H9 (cell line): ENCODE data around the gene C10orf88. TPM values are rescaled to one million over a fixed set of nuclear protein-coding genes. Genes with fewer than 3 reads are reported as not detected.

Source experiments
- DNase-seq: peaks from one replicate; pipeline ENCODE4 v3.0.0-alpha.2; 2017
- H2AFZ ChIP-seq: one replicate; pipeline ENCODE4 v1.6.1; 2013; ENCODE audit warnings: mild to moderate bottlenecking, low read length, control low read depth, moderate library complexity
- H2AK5ac ChIP-seq: 2 replicates; pipeline ENCODE4 v1.6.1; 2013; ENCODE audit warnings: low read length, control low read depth, mixed read lengths; ENCODE audit not compliant: insufficient read length
- H2BK120ac ChIP-seq: one replicate; pipeline ENCODE4 v1.6.1; 2013; ENCODE audit warnings: low read depth, mild to moderate bottlenecking, low read length, control low read depth, inconsistent platforms; ENCODE audit not compliant: poor library complexity, severe bottlenecking
- H2BK12ac ChIP-seq: 2 replicates; pipeline ENCODE4 v1.6.1; 2013; ENCODE audit warnings: low read length, control low read depth, mixed read lengths, low read depth; ENCODE audit not compliant: insufficient read length
- H2BK15ac ChIP-seq: 2 replicates; pipeline ENCODE4 v1.6.1; 2013; ENCODE audit warnings: low read depth, low read length, control low read depth
- H2BK20ac ChIP-seq: one replicate; pipeline ENCODE4 v1.6.1; 2013; ENCODE audit warnings: low read depth, mild to moderate bottlenecking, low read length, control low read depth, inconsistent platforms; ENCODE audit not compliant: poor library complexity, severe bottlenecking
- H2BK5ac ChIP-seq: 2 replicates; pipeline ENCODE4 v1.6.1; 2013; ENCODE audit warnings: low read length, control low read depth, mixed read lengths; ENCODE audit not compliant: insufficient read length
- H3K14ac ChIP-seq: 2 replicates; pipeline ENCODE4 v1.6.1; 2013; ENCODE audit warnings: low read length, control low read depth; ENCODE audit not compliant: insufficient read depth
- H3K18ac ChIP-seq: 2 replicates; pipeline ENCODE4 v1.6.1; 2013; ENCODE audit warnings: low read depth, mild to moderate bottlenecking, mixed read lengths, low read length, control low read depth; ENCODE audit not compliant: insufficient read length
- H3K23ac ChIP-seq: 2 replicates; pipeline ENCODE4 v1.6.1; 2013; ENCODE audit warnings: low read length, control low read depth, mixed read lengths, low read depth; ENCODE audit not compliant: insufficient read length
- H3K23me2 ChIP-seq: 2 replicates; pipeline ENCODE4 v1.6.1; 2013; ENCODE audit warnings: low read depth, mild to moderate bottlenecking, mixed read lengths, low read length, control low read depth; ENCODE audit not compliant: insufficient read length, poor library complexity, severe bottlenecking
- H3K27ac ChIP-seq: 2 replicates; pipeline ENCODE4 v1.5.1; 2013; ENCODE audit warnings: low read length, control low read depth, mixed read lengths, low read depth; ENCODE audit not compliant: insufficient read length
- H3K27me3 ChIP-seq: 2 replicates; pipeline ENCODE4 v1.6.1; 2013; ENCODE audit warnings: low read length, control low read depth, inconsistent platforms; ENCODE audit not compliant: insufficient read depth
- H3K4ac ChIP-seq: 2 replicates; pipeline ENCODE4 v1.6.1; 2013; ENCODE audit warnings: low read depth, mild to moderate bottlenecking, control low read depth, inconsistent platforms, low read length, moderate library complexity
- H3K4me1 ChIP-seq: 2 replicates; pipeline ENCODE4 v1.6.1; 2013; ENCODE audit warnings: low read length, control low read depth, inconsistent platforms; ENCODE audit not compliant: insufficient read depth
- H3K4me2 ChIP-seq: 2 replicates; pipeline ENCODE4 v1.6.1; 2013; ENCODE audit warnings: low read length, control low read depth, mixed read lengths; ENCODE audit not compliant: insufficient read length, insufficient read depth
- H3K56ac ChIP-seq: 2 replicates; pipeline ENCODE4 v1.6.1; 2013; ENCODE audit warnings: low read depth, mild to moderate bottlenecking, mixed read lengths, low read length, control low read depth; ENCODE audit not compliant: insufficient read length
- H3K79me1 ChIP-seq: 2 replicates; pipeline ENCODE4 v1.6.1; 2013; ENCODE audit warnings: low read depth, mild to moderate bottlenecking, moderate library complexity, low read length, control low read depth, inconsistent platforms; ENCODE audit not compliant: insufficient read depth, poor library complexity, severe bottlenecking
- H3K79me2 ChIP-seq: 2 replicates; pipeline ENCODE4 v1.6.1; 2013; ENCODE audit warnings: low read length, control low read depth, inconsistent platforms; ENCODE audit not compliant: insufficient read depth
- H3K9ac ChIP-seq: 2 replicates; pipeline ENCODE4 v1.6.1; 2013; ENCODE audit warnings: low read length, control low read depth, mixed read lengths; ENCODE audit not compliant: insufficient read length; ENCODE audit errors: extremely low read depth
- H3K9me3 ChIP-seq: one replicate; pipeline ENCODE4 v1.6.1; 2013; ENCODE audit warnings: low read depth, low read length, inconsistent platforms; ENCODE audit not compliant: control insufficient read depth
- H3T11ph ChIP-seq: one replicate; pipeline ENCODE4 v1.6.1; 2013; ENCODE audit warnings: mild to moderate bottlenecking, low read length, control low read depth, inconsistent platforms
- H4K20me1 ChIP-seq: one replicate; pipeline ENCODE4 v1.6.1; 2013; ENCODE audit not compliant: control insufficient read depth, insufficient read length, insufficient read depth
- H4K5ac ChIP-seq: 2 replicates; pipeline ENCODE4 v1.6.1; 2013; ENCODE audit warnings: low read depth, mild to moderate bottlenecking, mixed read lengths, low read length, control low read depth; ENCODE audit not compliant: insufficient read length
- H4K8ac ChIP-seq: replicated peaks from 2 replicates; pipeline ENCODE4 v1.6.1; 2013; ENCODE audit warnings: low read length, control low read depth, mixed read lengths, low read depth; ENCODE audit not compliant: insufficient read length
- H4K91ac ChIP-seq: 2 replicates; pipeline ENCODE4 v1.6.1; 2013; ENCODE audit warnings: low read depth, mild to moderate bottlenecking, moderate library complexity, mixed read lengths, low read length, control low read depth; ENCODE audit not compliant: insufficient read length
- H3K27ac Mint-ChIP-seq, 3 experiments: 2 replicates in 2 of 3; 3 replicates in 1 of 3; pipeline ENCODE4 v1.8.0; 2020 to 2021; ENCODE audit warnings: mixed read lengths in 3 of 3, mild to moderate bottlenecking in 1 of 3, moderate library complexity in 1 of 3
- H3K27me3 Mint-ChIP-seq: 2 replicates; pipeline ENCODE4 v1.8.0; 2021; ENCODE audit warnings: low read depth, mild to moderate bottlenecking, moderate library complexity, mixed read lengths
- H3K36me3 Mint-ChIP-seq, 3 experiments: 2 replicates in 2 of 3; 3 replicates in 1 of 3; pipeline ENCODE4 v1.8.0; 2020 to 2021; ENCODE audit warnings: low read depth in 3 of 3, mixed read lengths in 3 of 3; ENCODE audit not compliant: insufficient read depth in 1 of 3
- H3K4me1 Mint-ChIP-seq, 2 experiments: 2 replicates each; pipeline ENCODE4 v1.8.0; 2020; ENCODE audit warnings: mixed read lengths in 2 of 2
- H3K4me3 Mint-ChIP-seq, 2 experiments: 2 replicates in 1 of 2; 3 replicates in 1 of 2; pipeline ENCODE4 v1.8.0; 2020 to 2021; ENCODE audit warnings: mild to moderate bottlenecking in 2 of 2, mixed read lengths in 2 of 2, moderate library complexity in 1 of 2
- H3K9me3 Mint-ChIP-seq, 2 experiments: 2 replicates in 1 of 2; 3 replicates in 1 of 2; pipeline ENCODE4 v1.8.0; 2020; ENCODE audit warnings: mild to moderate bottlenecking in 2 of 2, mixed read lengths in 2 of 2, moderate library complexity in 1 of 2
- total RNA-seq: library from RNA; stranded (reverse); gene quantifications from 2 replicates; pipeline ENCODE4 v1.2.1, GENCODE V29; 2021
- TF ChIP-seq, protein P1 (sequence below): fragments of 200-600 bp; sonication (generic); conservative IDR thresholded peaks from 3 replicates; pipeline ENCODE4 v1.8.0; 2021; ENCODE audit warnings: antibody characterized with exemption, mild to moderate bottlenecking

Gene C10orf88
- total RNA-seq, 1 experiment from 2014 or later = 11.7 TPM

DNA sequence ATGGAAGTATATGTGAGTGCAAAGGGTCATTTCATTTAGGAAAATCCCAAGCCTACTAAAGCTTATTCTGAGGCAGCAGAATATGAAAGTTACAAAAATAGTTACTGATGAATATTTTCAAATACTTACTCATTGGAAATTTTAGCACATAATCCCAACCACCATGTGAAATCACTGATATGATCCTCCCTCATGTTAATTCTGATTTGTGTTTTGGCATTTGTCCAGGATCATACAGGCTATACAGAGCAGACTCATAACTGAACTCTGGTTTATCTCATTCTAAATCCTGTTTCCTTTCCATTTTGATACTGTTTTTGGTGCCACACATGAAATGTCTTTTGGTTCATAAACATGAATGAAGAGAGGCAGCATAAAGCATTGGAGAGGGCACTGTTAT is 71.3 kb downstream of the C10orf88 start:
- H3K36me3 Mint-ChIP-seq = no peaks in the 10 kb centered on the region
- H4K91ac ChIP-seq = no peak overlapping the region
- H4K20me1 ChIP-seq = no peaks in the 10 kb centered on the region
- no peak overlapping the region for H3K4ac ChIP-seq
- no peak overlapping the region for H2AK5ac ChIP-seq
- H3K79me2 ChIP-seq = no peaks in the 10 kb centered on the region
- H3K9me3 Mint-ChIP-seq = no peaks in the 10 kb centered on the region
- no peak overlapping the region for H2BK20ac ChIP-seq
- H2BK5ac ChIP-seq = no peak overlapping the region
- no peaks in the 10 kb centered on the region for H3K27me3 ChIP-seq
- H3K9ac ChIP-seq = no peak overlapping the region
- TF ChIP-seq, protein P1, sequence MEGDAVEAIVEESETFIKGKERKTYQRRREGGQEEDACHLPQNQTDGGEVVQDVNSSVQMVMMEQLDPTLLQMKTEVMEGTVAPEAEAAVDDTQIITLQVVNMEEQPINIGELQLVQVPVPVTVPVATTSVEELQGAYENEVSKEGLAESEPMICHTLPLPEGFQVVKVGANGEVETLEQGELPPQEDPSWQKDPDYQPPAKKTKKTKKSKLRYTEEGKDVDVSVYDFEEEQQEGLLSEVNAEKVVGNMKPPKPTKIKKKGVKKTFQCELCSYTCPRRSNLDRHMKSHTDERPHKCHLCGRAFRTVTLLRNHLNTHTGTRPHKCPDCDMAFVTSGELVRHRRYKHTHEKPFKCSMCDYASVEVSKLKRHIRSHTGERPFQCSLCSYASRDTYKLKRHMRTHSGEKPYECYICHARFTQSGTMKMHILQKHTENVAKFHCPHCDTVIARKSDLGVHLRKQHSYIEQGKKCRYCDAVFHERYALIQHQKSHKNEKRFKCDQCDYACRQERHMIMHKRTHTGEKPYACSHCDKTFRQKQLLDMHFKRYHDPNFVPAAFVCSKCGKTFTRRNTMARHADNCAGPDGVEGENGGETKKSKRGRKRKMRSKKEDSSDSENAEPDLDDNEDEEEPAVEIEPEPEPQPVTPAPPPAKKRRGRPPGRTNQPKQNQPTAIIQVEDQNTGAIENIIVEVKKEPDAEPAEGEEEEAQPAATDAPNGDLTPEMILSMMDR = no peak
- no peak overlapping the region for H3K23ac ChIP-seq
- H3K23me2 ChIP-seq = no peaks in the 10 kb centered on the region
- no peaks in the 10 kb centered on the region for H3K9me3 ChIP-seq
- H3K27ac ChIP-seq = no peak overlapping the region
- H3K79me1 ChIP-seq = no peaks in the 10 kb centered on the region
- peaks cover 1% of the 10 kb centered on the region for H3K27me3 Mint-ChIP-seq
- H3K4me2 ChIP-seq = no peak overlapping the region
- H3K4me1 ChIP-seq = no peaks in the 10 kb centered on the region
- H2BK120ac ChIP-seq = no peak overlapping the region
- no peak overlapping the region for H2BK15ac ChIP-seq
- no peak overlapping the region for H2AFZ ChIP-seq
- peaks cover 11 to 17% of the 10 kb centered on the region in 2 experiments for H3K4me1 Mint-ChIP-seq
- no peak overlapping the region for H3K14ac ChIP-seq
- no peak overlapping the region for H4K5ac ChIP-seq
- H2BK12ac ChIP-seq = no peak overlapping the region
- DNase-seq = no peak
- no peak overlapping the region for H3K56ac ChIP-seq
- no peak overlapping the region for H3K27ac Mint-ChIP-seq
- no peak overlapping the region for H3K4me3 Mint-ChIP-seq
- no peak overlapping the region for H4K8ac ChIP-seq
- no peak overlapping the region for H3T11ph ChIP-seq
- H3K18ac ChIP-seq = no peak overlapping the region

Other genes starting within 250 kb of the C10orf88 start
- 17.2 and 19.4 TPM in 2 replicates for gene CUZD1, start 108.4 kb downstream of the C10orf88 start, total RNA-seq
- gene FAM24B, start 74.6 kb downstream of the C10orf88 start, total RNA-seq = not detected in 2 replicates
- gene FAM24A, start 43.6 kb downstream of the C10orf88 start, total RNA-seq = not detected in 2 replicates
- 8.0 and 8.7 TPM in 2 replicates for gene PSTK, start 26.2 kb upstream of the C10orf88 start, total RNA-seq
- gene IKZF5, start 54.6 kb upstream of the C10orf88 start, total RNA-seq = 12.5 and 14.3 TPM in 2 replicates
- gene ACADSB, start 54.8 kb upstream of the C10orf88 start, total RNA-seq = 31.1 and 35.1 TPM in 2 replicates
- 0.20 TPM in 1 of 2 replicates, not detected in the other for gene HMX3, start 181.7 kb upstream of the C10orf88 start, total RNA-seq
- 0.35 and 0.46 TPM in 2 replicates for gene HMX2, start 193.9 kb upstream of the C10orf88 start, total RNA-seq
- gene BUB3, start 200.2 kb upstream of the C10orf88 start, total RNA-seq = 188 and 200 TPM in 2 replicates